HG03097 (cell line): ENCODE data around the gene PGAM2.

ENCODE experiments used
- ATAC-seq: cut with Tn5 transposase; IDR thresholded peaks from one replicate; pipeline ENCODE4 v1.9.1; 2021; ENCODE audit not compliant: unreplicated experiment, low FRiP score

PGAM2 gene

DNA sequence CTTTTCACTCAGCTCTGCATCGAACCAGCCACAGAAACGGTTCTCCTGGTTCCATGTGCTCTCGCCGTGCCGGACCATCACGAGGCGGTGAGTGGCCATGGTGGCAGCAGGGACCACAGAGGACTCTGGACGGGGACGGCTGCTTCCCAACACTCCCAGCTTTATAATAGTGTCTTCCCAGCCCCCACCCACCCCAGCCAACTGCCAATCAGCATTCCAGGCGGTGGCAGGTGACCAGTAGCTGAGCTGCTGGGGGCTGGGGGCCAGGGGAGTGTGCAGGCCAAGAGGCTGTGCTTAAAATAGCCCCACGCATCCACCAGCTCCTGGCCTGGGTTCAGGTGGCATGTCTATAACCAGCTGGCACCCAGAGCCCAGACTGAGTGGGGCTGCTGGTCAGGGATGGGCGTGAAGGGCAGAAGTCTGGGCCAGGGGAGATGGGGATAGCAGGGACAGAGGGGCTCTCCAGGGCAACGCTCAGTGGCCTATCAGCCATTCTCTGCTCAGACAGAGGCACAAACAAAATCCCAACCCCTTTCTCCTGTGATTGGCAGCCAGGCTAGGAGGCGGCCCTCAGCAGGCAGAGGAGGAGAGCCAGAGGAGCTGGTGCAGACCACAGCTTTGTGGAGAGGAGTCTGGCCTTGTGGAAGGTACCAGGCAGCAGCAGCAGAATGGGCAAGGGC lies at the start of gene PGAM2:
PGAM2 (minus strand) TSS at position 137 of the 680 bp plus-strand sequence; CDS start at position 99, 38 bp downstream.
- no peak for ATAC-seq

DNA sequence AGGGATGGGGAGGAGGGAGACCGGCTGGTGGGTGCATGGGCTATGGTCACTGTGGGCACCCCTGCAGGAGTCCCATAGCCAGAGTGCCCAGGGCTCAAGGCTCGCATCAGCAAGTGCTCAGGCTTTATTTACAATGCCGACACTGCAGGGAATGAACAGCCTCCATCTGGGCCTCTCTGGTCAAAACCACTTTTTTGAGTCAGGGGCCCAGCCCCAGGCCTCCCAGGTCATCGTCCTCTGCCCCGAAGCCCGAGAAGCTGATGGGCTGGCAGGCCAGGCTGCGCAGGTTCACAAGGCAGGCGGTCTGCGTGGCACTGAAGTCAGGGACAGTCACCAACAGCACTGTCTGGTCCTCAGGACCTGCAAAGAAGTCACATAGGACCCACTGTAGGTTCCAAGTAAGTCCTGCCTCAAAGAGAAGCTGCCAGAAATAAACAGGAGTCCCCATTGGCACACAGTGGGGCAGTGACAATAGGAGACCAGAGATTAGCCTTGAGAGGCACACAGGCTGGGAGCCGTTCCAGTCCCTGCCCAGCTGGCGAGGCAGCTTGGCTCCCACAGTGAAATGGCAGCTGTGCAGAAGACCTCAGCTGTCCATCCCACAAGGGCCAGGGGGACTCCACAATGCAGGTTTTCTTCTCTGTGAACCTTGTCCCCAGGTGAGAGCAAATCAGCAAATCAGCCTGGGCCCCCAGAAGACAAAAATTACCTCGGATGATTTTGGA lies 49.4 kb upstream of the PGAM2 start:
- no peak for ATAC-seq

DNA sequence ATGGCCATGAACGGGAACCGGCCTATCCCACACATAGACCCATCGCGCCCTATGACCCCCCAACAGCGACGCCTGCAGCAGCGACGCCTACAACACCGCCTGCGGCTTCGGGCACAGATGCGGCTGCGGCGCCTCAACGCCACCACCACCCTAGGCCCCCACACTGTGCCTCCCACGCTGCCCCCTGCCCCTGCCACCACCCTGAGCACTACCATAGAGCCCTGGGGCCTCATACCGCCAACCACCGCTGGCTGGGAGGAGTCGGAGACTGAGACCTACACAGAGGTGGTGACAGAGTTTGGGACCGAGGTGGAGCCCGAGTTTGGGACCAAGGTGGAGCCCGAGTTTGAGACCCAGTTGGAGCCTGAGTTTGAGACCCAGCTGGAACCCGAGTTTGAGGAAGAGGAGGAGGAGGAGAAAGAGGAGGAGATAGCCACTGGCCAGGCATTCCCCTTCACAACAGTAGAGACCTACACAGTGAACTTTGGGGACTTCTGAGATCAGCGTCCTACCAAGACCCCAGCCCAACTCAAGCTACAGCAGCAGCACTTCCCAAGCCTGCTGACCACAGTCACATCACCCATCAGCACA lies 48.5 kb upstream of the PGAM2 start:
- ATAC-seq: no peak

DNA sequence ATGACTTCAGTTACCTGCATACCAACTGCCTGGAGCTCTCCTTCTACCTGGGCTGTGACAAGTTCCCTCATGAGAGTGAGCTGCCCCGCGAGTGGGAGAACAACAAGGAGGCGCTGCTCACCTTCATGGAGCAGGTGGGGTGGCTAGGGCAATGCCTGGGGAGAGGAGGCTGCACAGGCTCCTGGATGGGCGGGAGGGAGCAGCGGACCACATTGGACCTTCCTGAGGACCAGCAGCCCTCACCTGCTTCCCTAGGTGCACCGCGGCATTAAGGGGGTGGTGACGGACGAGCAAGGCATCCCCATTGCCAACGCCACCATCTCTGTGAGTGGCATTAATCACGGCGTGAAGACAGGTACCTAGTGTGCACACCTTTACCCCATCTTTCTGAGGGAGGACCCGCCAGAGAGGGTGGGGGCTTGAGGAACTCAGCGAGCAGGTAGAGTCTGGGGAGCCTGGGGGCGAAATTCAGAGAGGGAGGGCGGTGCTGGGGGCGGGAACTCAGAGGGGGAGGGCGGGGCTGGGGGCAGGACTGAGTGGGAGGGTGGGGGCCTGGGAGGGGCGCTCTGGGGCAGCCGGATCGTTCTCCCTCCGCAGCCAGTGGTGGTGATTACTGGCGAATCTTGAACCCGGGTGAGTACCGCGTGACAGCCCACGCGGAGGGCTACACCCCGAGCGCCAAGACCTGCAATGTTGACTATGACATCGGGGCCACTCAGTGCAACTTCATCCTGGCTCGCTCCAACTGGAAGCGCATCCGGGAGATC lies 47.8 kb upstream of the PGAM2 start:
- ATAC-seq: no peak

DNA sequence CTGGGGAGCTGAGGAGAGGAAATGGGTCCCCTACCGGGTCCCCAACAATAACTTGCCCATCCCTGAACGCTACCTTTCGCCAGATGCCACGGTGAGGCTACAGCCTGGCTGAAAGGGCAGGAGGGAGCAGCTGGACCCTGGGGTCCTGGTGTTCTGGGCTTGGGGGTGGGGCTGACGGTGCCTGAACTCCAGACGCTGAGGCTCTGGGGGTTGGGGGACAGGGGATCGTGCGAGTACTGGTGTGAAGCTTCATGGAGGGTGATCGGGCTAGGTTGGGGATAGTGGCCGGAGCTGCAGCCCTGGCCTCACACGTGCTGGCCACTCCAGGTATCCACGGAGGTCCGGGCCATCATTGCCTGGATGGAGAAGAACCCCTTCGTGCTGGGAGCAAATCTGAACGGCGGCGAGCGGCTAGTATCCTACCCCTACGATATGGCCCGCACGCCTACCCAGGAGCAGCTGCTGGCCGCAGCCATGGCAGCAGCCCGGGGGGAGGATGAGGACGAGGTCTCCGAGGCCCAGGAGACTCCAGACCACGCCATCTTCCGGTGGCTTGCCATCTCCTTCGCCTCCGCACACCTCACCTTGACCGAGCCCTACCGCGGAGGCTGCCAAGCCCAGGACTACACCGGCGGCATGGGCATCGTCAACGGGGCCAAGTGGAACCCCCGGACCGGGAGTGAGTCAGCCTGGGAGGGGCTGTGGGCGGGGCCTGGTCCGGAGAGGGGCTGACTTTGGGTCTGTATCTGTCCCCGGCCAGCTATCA lies 47.0 kb upstream of the PGAM2 start:
- no peak for ATAC-seq

DNA sequence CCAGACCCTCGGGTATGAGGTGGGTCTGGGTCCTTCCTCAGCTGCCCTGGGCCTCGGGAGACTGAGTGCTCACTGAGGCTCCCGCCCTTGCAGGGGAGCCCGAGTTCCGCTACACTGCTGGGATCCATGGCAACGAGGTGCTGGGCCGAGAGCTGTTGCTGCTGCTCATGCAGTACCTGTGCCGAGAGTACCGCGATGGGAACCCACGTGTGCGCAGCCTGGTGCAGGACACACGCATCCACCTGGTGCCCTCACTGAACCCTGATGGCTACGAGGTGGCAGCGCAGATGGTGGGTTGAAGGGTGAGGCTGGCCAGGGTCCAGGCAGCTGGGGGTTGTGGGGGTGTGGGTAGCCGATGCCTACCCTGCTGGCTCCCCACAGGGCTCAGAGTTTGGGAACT lies 46.4 kb upstream of the PGAM2 start:
- no peak for ATAC-seq

DNA sequence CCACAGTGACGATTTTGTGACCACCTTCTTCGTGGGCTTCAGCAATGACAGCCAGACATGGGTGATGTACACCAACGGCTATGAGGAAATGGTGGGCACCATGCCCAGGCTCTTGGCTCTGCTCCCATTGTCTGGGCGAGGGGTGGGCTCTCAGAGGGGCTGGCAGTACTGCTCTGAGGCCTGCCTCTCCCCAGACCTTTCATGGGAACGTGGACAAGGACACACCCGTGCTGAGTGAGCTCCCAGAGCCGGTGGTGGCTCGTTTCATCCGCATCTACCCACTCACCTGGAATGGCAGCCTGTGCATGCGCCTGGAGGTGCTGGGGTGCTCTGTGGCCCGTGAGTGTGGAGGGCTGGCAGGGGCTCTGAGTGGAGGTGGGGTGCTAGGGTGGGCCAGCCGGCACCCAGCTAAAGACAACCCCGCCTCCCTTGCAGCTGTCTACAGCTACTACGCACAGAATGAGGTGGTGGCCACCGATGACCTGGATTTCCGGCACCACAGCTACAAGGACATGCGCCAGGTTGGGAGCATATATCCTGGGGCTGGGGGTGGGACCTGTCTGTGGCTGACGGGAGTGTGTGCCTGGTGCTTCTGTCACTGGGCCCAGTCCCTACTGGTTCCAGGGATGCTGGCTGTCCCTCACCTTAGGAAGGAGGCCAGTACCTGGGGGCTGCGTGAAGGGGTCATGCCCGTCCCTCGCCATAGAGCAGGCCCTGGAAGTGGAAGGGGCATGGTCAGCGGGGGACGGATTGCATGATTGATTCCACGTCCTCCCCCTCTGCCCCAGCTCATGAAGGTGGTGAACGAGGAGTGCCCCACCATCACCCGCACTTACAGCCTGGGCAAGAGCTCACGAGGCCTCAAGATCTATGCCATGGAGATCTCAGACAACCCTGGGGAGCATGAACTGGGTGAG lies 45.6 kb upstream of the PGAM2 start:
- no peak for ATAC-seq

DNA sequence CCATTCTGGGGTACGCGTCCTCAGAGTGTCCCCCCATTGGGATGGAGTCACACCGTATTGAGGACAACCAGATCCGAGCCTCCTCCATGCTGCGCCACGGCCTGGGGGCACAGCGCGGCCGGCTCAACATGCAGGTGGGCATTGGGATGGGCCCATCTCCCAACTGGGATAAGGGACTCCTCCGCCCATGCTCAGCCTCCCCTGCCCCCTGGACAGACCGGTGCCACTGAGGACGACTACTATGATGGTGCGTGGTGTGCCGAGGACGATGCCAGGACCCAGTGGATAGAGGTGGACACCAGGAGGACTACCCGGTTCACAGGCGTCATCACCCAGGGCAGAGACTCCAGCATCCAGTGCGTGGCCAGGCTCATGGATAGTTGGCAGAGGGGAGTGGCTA lies 44.6 kb upstream of the PGAM2 start:
- no peak for ATAC-seq

DNA sequence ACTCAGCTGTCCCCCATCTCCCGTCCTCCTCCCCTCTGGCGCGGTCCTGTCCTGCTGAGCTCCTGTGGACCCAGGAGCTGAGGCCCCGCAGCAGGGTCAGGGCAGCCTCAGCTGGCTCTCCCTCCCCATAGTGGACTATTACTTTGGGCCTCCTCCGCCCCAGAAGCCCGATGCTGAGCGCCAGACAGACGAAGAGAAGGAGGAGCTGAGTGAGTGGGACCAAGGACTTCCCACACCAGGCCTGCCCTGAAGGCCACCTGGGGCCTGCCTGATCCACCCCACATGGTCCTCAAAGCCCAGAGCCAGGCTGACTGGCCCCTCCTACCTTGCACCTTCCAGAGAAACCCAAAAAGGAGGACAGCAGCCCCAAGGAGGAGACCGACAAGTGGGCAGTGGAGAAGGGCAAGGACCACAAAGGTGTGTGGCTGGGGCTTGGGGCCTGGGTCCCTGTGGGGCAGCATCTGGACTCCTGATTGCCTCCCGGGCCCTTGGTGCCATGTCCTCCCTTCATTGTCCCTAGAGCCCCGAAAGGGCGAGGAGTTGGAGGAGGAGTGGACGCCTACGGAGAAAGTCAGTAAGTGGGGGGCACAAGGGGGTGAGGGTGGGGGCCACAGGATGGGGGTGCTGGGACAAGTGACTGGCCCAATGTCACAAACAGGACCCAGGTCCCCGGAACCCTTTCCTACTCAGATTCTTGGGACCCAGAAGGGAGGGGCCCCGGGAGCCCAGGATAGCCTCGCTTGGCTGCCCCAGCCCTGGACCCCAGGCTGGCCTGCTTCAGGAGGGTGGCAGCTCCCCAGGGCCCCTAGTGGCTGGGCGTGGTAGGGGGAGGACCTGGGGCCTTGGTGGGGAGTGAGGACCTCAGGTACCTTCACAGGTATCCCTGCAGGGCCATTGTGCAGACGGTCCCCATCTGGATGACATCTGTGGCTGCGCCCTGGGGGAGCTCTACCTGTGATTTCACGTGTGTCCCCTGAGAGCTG lies 43.7 kb upstream of the PGAM2 start:
- ATAC-seq: no peak

DNA sequence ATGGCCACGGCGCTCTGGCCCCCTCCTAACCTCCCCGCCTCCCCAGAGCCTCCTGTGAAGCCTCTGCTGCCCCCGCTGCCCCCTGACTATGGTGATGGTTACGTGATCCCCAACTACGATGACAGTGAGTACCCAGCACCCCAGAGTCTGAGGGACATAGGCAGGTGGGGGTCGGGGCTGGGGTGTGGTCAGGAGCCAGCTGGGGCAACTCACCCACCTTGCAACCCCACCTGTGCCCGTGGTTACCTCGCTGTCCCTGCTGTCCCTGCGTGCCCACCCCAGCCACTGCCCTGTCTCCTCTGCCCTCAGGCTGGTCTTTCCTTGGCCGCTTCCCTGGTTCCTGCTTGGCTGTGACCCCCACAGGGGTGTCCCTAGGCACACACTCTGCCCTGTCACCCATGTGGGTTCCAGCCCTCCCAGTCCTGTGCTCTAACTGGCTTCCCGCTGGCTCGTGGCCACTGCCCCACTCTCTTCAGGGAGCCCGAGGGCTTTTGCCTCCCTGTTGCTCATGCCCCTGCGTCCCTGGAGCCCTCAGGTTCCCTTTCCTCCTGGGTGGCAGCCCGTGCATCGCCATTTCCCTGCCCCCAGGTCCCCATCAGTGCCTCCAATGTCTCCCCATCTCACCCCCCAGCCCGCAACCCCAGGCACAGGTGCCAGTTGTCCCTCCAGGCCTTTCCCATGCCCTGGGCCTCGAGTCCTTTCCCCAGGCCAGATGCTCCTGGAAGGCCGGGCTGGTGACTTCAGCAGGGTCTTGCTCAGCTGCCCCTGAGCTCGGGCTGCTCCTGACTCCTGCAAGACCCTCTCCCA lies 42.8 kb upstream of the PGAM2 start:
- ATAC-seq: no peak

DNA sequence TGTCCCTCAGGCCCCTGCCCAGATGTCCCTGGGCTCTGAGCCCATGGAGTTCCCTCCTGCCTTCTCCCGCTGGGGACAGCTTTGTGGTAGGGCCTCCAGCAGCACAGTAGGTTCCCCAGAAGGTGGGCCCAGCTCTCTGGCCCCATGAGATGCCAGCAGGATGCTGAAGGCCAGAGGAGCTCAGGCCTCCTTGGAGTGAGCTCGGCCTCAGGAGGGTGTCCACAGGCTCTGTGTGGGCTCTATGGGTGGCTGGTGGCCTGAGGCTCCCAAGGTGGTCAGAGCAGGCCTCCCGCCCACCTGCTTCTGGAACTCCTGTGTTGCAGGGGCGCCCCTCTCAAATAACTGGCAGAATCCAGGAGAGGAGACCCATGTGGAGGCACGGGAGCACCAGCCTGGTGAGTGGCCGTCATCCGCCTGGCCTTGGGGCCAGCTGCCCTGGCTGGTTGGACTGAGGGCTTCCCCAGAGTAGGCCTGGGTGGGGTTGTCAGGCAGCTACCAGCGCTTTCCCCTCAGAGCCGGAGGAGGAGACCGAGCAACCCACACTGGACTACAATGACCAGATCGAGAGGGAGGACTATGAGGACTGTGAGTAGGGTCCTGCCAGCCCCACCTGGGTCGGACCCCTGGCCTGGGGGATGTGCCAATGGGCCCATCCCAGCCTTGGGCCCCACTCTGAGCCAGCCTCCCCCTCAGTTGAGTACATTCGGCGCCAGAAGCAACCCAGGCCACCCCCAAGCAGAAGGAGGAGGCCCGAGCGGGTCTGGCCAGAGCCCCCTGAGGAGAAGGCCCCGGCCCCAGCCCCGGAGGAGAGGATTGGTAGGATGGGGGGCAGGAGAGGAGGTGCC lies 42.0 kb upstream of the PGAM2 start:
- ATAC-seq: no peak

DNA sequence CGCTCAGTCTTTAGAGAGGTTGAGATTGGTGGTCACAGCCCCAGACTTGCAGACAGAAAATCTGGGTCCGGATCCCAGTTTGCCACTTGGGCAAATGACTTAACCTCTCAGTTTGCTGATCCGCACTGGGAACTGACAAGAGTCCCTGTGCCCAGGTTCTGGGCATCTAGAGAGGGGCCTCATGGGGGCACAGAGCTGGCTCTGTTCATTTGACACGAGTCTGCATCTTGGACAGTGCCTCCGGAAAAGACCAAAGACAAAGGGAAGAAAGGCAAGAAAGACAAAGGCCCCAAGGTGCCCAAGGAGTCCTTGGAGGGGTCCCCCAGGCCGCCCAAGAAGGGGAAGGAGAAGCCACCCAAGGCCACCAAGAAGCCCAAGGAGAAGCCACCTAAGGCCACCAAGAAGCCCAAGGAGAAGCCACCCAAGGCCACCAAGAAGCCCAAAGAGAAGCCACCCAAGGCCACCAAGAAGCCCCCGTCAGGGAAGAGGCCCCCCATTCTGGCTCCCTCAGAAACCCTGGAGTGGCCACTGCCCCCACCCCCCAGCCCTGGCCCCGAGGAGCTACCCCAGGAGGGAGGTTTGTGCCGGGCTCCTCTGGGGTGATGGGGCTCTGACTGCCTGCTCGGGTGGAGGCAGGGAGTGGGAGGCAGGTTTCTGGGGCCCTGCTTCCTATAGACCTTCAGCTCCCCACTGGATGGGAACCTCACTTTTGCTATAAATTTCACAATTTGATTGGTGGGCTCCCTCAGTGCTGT lies 41.1 kb upstream of the PGAM2 start:
- ATAC-seq: no peak

DNA sequence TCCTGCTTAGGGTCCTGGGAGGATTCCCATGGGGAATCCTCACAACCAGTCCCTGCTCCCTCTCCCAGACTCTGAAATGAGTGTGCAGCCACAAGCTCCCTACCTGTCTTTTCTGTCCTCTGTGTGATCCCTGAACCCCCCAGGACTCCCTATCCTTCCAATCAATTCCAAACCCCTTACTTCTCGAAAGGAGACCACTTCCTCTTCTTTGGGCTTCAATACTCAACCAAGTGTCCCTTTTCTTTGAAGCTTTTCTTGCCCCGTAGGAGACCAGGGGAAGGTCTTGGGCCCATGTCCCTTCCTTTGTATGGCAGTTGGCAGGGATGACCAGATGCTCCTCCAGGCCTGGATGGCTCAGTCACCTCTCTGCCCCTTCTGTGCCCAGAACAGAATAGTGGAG lies 40.5 kb upstream of the PGAM2 start:
- ATAC-seq: no peak

DNA sequence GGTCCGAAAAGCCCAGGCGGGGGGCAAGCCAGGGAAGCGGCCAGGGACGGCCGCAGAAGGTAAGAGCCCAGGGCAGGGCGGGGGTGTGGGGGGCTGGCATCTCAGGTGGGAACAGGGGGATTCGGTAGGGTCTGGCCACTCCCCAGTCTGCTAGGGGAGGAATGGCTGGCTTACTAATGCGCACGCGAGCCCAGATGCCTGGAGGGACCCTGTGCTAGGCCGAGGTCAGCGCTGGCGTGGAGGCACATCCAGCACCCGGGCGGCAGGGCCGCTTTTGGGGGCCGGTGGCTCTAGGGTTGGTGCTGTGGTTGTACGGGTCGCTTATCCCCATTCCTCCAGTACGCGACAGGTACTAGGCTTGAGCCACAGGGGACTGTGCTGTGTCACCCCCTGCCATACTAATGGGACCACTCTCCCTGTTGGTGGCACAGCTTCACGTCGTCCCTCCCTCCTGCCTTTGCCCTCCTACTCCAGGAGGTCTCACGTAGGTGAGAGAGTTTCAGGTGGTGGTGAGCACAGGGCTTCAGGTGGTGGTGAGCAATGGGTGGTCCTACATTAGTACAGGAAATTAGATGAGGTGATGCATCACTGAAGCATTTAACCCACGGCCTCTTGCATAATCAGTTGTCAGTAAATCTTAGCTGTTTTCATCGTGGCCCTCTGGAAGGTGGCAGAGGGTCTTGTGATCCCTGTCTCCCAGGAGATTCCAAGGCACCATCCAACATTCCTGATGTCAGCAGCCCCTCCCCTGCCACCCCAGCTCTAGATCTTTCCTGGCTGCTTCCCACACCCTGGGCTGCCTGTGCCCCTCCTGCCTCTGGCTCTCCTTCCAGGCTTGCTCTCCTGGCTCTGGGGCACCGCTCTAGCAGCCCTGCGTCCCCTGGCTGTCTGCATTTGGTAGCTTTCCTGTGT lies 39.7 kb upstream of the PGAM2 start:
- no peak for ATAC-seq
